H1 (cell line): ENCODE results near the gene SPATA31C2. TPM values are rescaled to one million over a fixed set of nuclear protein-coding genes. Genes with fewer than 3 reads are reported as not detected.

ENCODE experiments used
- CTCF ChIA-PET: fragments of 300-600 bp; sonication (Branson Sonifier 250); formaldehyde crosslinking; loops from one replicate; lab custom pipeline; 2021; ENCODE audit not compliant: partially characterized antibody; lab: Charles Lee
- POLR2A ChIA-PET: fragments of 300-600 bp; sonication (Branson Sonifier 250); formaldehyde crosslinking; loops from one replicate; lab custom pipeline; 2021; ENCODE audit warnings: inconsistent platforms; ENCODE audit not compliant: partially characterized antibody; lab: Charles Lee
- DNase-seq, 2 experiments: peaks; one replicate each; pipeline versions ENCODE4 v3.0.0 to v3.0.0-alpha.2; 2010 to 2022; ENCODE audit warnings: low spot score in 2 of 2, low read depth in 1 of 2, mixed read lengths in 1 of 2
- FAIRE-seq: peaks from 2 replicates; lab custom pipeline; 2011; peaks lifted over from hg19 to GRCh38; lab: Jason Lieb, UNC
- H2AFZ ChIP-seq: 2 replicates; pipeline ENCODE4 v1.8.1; 2012; ENCODE audit warnings: low read length, inconsistent platforms
- H2AK5ac ChIP-seq: 2 replicates; pipeline ENCODE4 v1.6.1; 2013; ENCODE audit warnings: low read depth, low read length
- H2BK120ac ChIP-seq: replicated peaks from 2 replicates; pipeline ENCODE3; 2013; ENCODE audit warnings: low read depth, low read length, inconsistent platforms
- H2BK12ac ChIP-seq: 2 replicates; pipeline ENCODE4 v1.6.1; 2013; ENCODE audit warnings: low read depth, low read length
- H2BK15ac ChIP-seq: 2 replicates; pipeline ENCODE4 v1.6.1; 2013; ENCODE audit warnings: low read length
- H2BK20ac ChIP-seq: 2 replicates; pipeline ENCODE4 v1.6.1; 2013; ENCODE audit warnings: low read length
- H2BK5ac ChIP-seq: 2 replicates; pipeline ENCODE4 v1.6.1; 2013; ENCODE audit warnings: low read depth, low read length
- H3K14ac ChIP-seq: 2 replicates; pipeline ENCODE4 v1.6.1; 2013; ENCODE audit warnings: inconsistent platforms; ENCODE audit not compliant: insufficient read length
- H3K18ac ChIP-seq: 2 replicates; pipeline ENCODE4 v1.6.1; 2013; ENCODE audit warnings: low read length; ENCODE audit errors: extremely low read depth
- H3K23ac ChIP-seq: 2 replicates; pipeline ENCODE4 v1.6.1; 2013; ENCODE audit warnings: inconsistent platforms; ENCODE audit not compliant: insufficient read length
- H3K23me2 ChIP-seq: 2 replicates; pipeline ENCODE4 v1.6.1; 2013; ENCODE audit warnings: low read depth, low read length
- H3K27ac ChIP-seq: 2 replicates; pipeline ENCODE4 v1.6.1; 2011; ENCODE audit warnings: low read depth, low read length, inconsistent platforms
- H3K27me3 ChIP-seq, 4 experiments: replicated peaks in 1 of 4; 1 replicate in 1 of 4; 2 replicates in 3 of 4; pipeline versions ENCODE4 v1.6.1 to v1.8.1; 2011 to 2013; ENCODE audit warnings: low read length in 3 of 4, mild to moderate bottlenecking in 3 of 4, inconsistent platforms in 2 of 4, mixed read lengths in 2 of 4, moderate library complexity in 1 of 4; ENCODE audit not compliant: control insufficient read depth in 3 of 4, insufficient read depth in 3 of 4; ENCODE audit errors: extremely low read depth in 1 of 4
- H3K36me3 ChIP-seq, 4 experiments: 2 replicates each; pipeline versions ENCODE4 v1.6.1 to v1.8.1; 2011 to 2013; ENCODE audit warnings: mild to moderate bottlenecking in 4 of 4, low read length in 3 of 4, moderate library complexity in 2 of 4, control low read depth in 1 of 4, inconsistent platforms in 1 of 4; ENCODE audit not compliant: insufficient read depth in 4 of 4, control insufficient read depth in 2 of 4
- H3K4ac ChIP-seq: replicated peaks from 2 replicates; pipeline ENCODE3; 2013; ENCODE audit warnings: low read length, low read depth, mixed read lengths, inconsistent platforms; ENCODE audit not compliant: insufficient read length
- H3K4me1 ChIP-seq, 4 experiments: replicated peaks in 1 of 4; 1 replicate in 1 of 4; 2 replicates in 3 of 4; pipeline versions ENCODE4 v1.6.1 to v1.8.1; 2011 to 2013; ENCODE audit warnings: low read length in 3 of 4, inconsistent platforms in 2 of 4, mixed read lengths in 1 of 4; ENCODE audit not compliant: insufficient read depth in 4 of 4, control insufficient read depth in 3 of 4
- H3K4me2 ChIP-seq, 2 experiments: 2 replicates each; pipeline versions ENCODE4 v1.6.1 to v1.8.1; 2011 to 2013; ENCODE audit warnings: low read depth in 2 of 2, low read length in 2 of 2, control low read depth in 1 of 2, inconsistent platforms in 1 of 2, mild to moderate bottlenecking in 1 of 2; ENCODE audit not compliant: insufficient read depth in 1 of 2
- H3K4me3 ChIP-seq, 4 experiments: fragments of 200-600, 300-600 bp in 1 of 4; sonication (generic), shearing (Covaris generic), sonication (Bioruptor Twin) in 1 of 4; 2 replicates each; pipeline versions ENCODE4 v1.5.1 to v1.8.1; 2011 to 2016; ENCODE audit warnings: low read length in 4 of 4, low read depth in 3 of 4, control low read depth in 2 of 4, inconsistent platforms in 2 of 4, mild to moderate bottlenecking in 2 of 4, mixed read lengths in 1 of 4, moderate library complexity in 1 of 4; ENCODE audit not compliant: insufficient read depth in 2 of 4; ENCODE audit errors: extremely low read depth in 1 of 4
- H3K56ac ChIP-seq: replicated peaks from 2 replicates; pipeline ENCODE3; 2013; ENCODE audit warnings: low read depth, mild to moderate bottlenecking, mixed read lengths, low read length, inconsistent platforms; ENCODE audit not compliant: insufficient read length
- H3K79me1 ChIP-seq: 2 replicates; pipeline ENCODE4 v1.6.1; 2013; ENCODE audit warnings: low read depth, low read length, control low read depth
- H3K79me2 ChIP-seq, 2 experiments: 2 replicates each; pipeline versions ENCODE4 v1.6.1 to v1.8.1; 2012 to 2013; ENCODE audit warnings: low read length in 2 of 2, mild to moderate bottlenecking in 2 of 2, inconsistent platforms in 1 of 2; ENCODE audit not compliant: insufficient read depth in 2 of 2, control insufficient read depth in 1 of 2
- H3K9ac ChIP-seq, 4 experiments: replicated peaks in 1 of 4; 1 replicate in 1 of 4; 2 replicates in 3 of 4; pipeline versions ENCODE4 v1.6.1 to v1.8.1; 2011 to 2013; ENCODE audit warnings: low read depth in 3 of 4, low read length in 3 of 4, control low read depth in 2 of 4, mild to moderate bottlenecking in 2 of 4, moderate library complexity in 2 of 4, inconsistent platforms in 1 of 4; ENCODE audit errors: extremely low read depth in 1 of 4
- H3K9me3 ChIP-seq, 2 experiments: 2 replicates each; pipeline versions ENCODE4 v1.6.1 to v1.8.1; 2012 to 2013; ENCODE audit warnings: mild to moderate bottlenecking in 2 of 2, moderate library complexity in 2 of 2, control low read depth in 1 of 2, inconsistent platforms in 1 of 2, low read depth in 1 of 2, low read length in 1 of 2, mixed read lengths in 1 of 2; ENCODE audit not compliant: insufficient read depth in 2 of 2
- H4K20me1 ChIP-seq, 2 experiments: replicated peaks in 1 of 2; 2 replicates each; pipeline versions ENCODE3 to v1.8.1; 2011 to 2013; ENCODE audit warnings: inconsistent platforms in 2 of 2, low read length in 2 of 2, mild to moderate bottlenecking in 1 of 2; ENCODE audit not compliant: insufficient read depth in 2 of 2, control insufficient read depth in 1 of 2
- H4K5ac ChIP-seq: 2 replicates; pipeline ENCODE4 v1.6.1; 2013; ENCODE audit warnings: low read length, low read depth, mixed read lengths, inconsistent platforms; ENCODE audit not compliant: insufficient read length
- H4K8ac ChIP-seq: 2 replicates; pipeline ENCODE4 v1.8.0; 2013; ENCODE audit warnings: mild to moderate bottlenecking, moderate library complexity, low read length, inconsistent platforms; ENCODE audit not compliant: insufficient read depth; ENCODE audit errors: extremely low read depth
- H4K91ac ChIP-seq: replicated peaks from 2 replicates; pipeline ENCODE3; 2013; ENCODE audit warnings: low read length, mixed read lengths, inconsistent platforms; ENCODE audit not compliant: insufficient read length
- CHD2 ChIP-seq: IDR thresholded peaks from 2 replicates; pipeline ENCODE4 v1.6.1; 2012; ENCODE audit warnings: low read length, improper control_type of control experiment
- CTBP2 ChIP-seq: IDR thresholded peaks from 2 replicates; pipeline ENCODE4 v1.7.0; 2011; ENCODE audit warnings: borderline replicate concordance, mild to moderate bottlenecking, moderate library complexity, mixed read lengths, low read length; ENCODE audit not compliant: insufficient read depth, insufficient read length
- FOSL1 ChIP-seq: IDR thresholded peaks from 2 replicates; pipeline ENCODE4 v1.6.1; 2011; ENCODE audit warnings: mild to moderate bottlenecking, low read depth, low read length, moderate library complexity; ENCODE audit not compliant: insufficient read depth
- JUN ChIP-seq: IDR thresholded peaks from 2 replicates; pipeline ENCODE4 v1.6.1; 2011; ENCODE audit warnings: low read depth, mild to moderate bottlenecking, improper control_type of control experiment, low read length
- MAX ChIP-seq: IDR thresholded peaks from 2 replicates; pipeline ENCODE4 v1.6.1; 2012; ENCODE audit warnings: inconsistent platforms
- NANOG ChIP-seq: IDR thresholded peaks from 2 replicates; pipeline ENCODE4 v1.6.1; 2011; ENCODE audit warnings: low read length, low read depth, mild to moderate bottlenecking, inconsistent platforms; ENCODE audit not compliant: insufficient read depth, poor library complexity, severe bottlenecking
- RBBP5 ChIP-seq: IDR thresholded peaks from 2 replicates; pipeline ENCODE4 v1.7.1; 2012; ENCODE audit warnings: low read depth, mild to moderate bottlenecking, inconsistent platforms, low read length, moderate library complexity, borderline replicate concordance
- SIRT6 ChIP-seq: IDR thresholded peaks from one replicate; pipeline ENCODE4 v1.7.1; 2012; ENCODE audit warnings: low read length, inconsistent platforms
- SP1 ChIP-seq: IDR thresholded peaks from 2 replicates; pipeline ENCODE4 v1.6.1; 2011; ENCODE audit warnings: low read depth, low read length
- SP2 ChIP-seq: IDR thresholded peaks from 2 replicates; pipeline ENCODE4 v1.6.1; 2012; ENCODE audit warnings: mild to moderate bottlenecking, low read length, inconsistent platforms
- SUZ12 ChIP-seq: fragments of 200-600 bp; sonication (generic); IDR thresholded peaks from 2 replicates; pipeline ENCODE4 v1.6.1; 2012; ENCODE audit warnings: mild to moderate bottlenecking, inconsistent platforms, low read length, moderate library complexity, mixed read lengths
- ZNF274 ChIP-seq: IDR thresholded peaks from 2 replicates; pipeline ENCODE4 v1.7.0; 2012; ENCODE audit warnings: low read length, borderline replicate concordance; ENCODE audit errors: extremely low read depth
- WGBS, 2 experiments: shearing (Covaris generic) in 1 of 2; methylation state at CpG; one replicate each; pipeline versions ENCODE4 v1.1.6 to v1.1.7; 2013 to 2015; ENCODE audit warnings: low lambda C conversion rate in 2 of 2, mixed read lengths in 2 of 2, inconsistent platforms in 1 of 2, low coverage in 1 of 2, missing lambda C conversion rate in 1 of 2; ENCODE audit not compliant: insufficient replicate concordance in 2 of 2, insufficient coverage in 1 of 2, insufficient read length in 1 of 2; ENCODE audit errors: extremely low coverage in 1 of 2, missing lambda C conversion rate in 1 of 2; 5-methylcytosine and 5-hydroxymethylcytosine counted together
- polyA plus RNA-seq, 7 experiments: library from polyadenylated mRNA; depleted of rRNA in 3 of 7; stranded (reverse) in 5 of 7; unstranded in 2 of 7; fragments of >200 nt in 5 of 7; fragments of 200-250 nt in 2 of 7; gene quantifications; 1 replicate in 5 of 7; 2 replicates in 1 of 7; 4 replicates in 1 of 7; pipeline versions ENCODE4 v1.2.1 to v1.2.3, GENCODE V29; 2011 to 2013; ENCODE audit warnings: missing spikeins in 2 of 7, mixed read lengths in 2 of 7
- total RNA-seq: library from RNA; stranded (reverse); fragmentation: NEBNext Ultra II Directional; extraction: Animal tissue kit (Norgen Biotek cat#: 25700); gene quantifications from 2 replicates; pipeline ENCODE4 v1.2.1, GENCODE V29; 2021

SPATA31C2 gene
- total and polyA plus RNA-seq, 2 of the 8 experiments (the other 6 are each of a cell fraction or from before 2014, with no cell fraction given): 0.17 to 0.20 TPM

GRCh38 chr9:88183798-88184495 is 45.7 kb upstream of the SPATA31C2 start:
- H3K27me3 ChIP-seq: no peaks in the 10 kb centered on the region
- no peak overlapping the region for H3K9ac ChIP-seq
- FAIRE-seq (no peak), DNase-seq (no peak)
- H3K4me1 ChIP-seq: no peaks in the 10 kb centered on the region
- H3K79me2 ChIP-seq: no peaks in the 10 kb centered on the region
- H2BK15ac ChIP-seq: no peak overlapping the region
- H3K36me3 ChIP-seq: no peaks in the 10 kb centered on the region
- H3K23me2 ChIP-seq: no peaks in the 10 kb centered on the region; the same call in 1 of the 2 replicates
- H3K4ac ChIP-seq: no peak overlapping the region
- no peak overlapping the region for H3K4me3 ChIP-seq
- H3K79me1 ChIP-seq: no peaks in the 10 kb centered on the region
- TF ChIP-seq FOSL1 (no peak), CHD2 (no peak), MAX (no peak), NANOG (no peak), SP1 (no peak), SIRT6 (no peak), SUZ12 (no peak), SP2 (no peak), ZNF274 (no peak), CTBP2 (no peak), JUN (no peak), RBBP5 (no peak)
- no peak overlapping the region for H3K14ac ChIP-seq
- peak overlapping the region; percentile 22; the same call in 1 of the 2 replicates for H2AFZ ChIP-seq
- H4K8ac ChIP-seq: no peak overlapping the region
- H3K18ac ChIP-seq: no peak overlapping the region
- H4K91ac ChIP-seq: no peak overlapping the region
- no peaks in the 10 kb centered on the region for H3K9me3 ChIP-seq
- WGBS, 2 experiments: 87 to 100% methylated on average over 1 to 5 of the region's 5 CpGs
- no peak overlapping the region for H3K27ac ChIP-seq
- no peak overlapping the region for H2BK120ac ChIP-seq
- H2AK5ac ChIP-seq: no peak overlapping the region
- no peak overlapping the region for H2BK20ac ChIP-seq
- POLR2A ChIA-PET: no interaction called here
- no peak overlapping the region for H2BK5ac ChIP-seq
- H4K5ac ChIP-seq: no peak overlapping the region
- H3K23ac ChIP-seq: no peak overlapping the region
- no peak overlapping the region for H2BK12ac ChIP-seq
- H4K20me1 ChIP-seq: no peaks in the 10 kb centered on the region
- CTCF ChIA-PET: interaction anchor here (0.7 kb wide), 1 partner anchor 10 kb away, joined by 3 read pairs; no protein-coding TSS in a partner anchor
- H3K4me2 ChIP-seq: no peak overlapping the region
- H3K56ac ChIP-seq: no peak overlapping the region
